PC-3 (cell line): ENCODE results near the gene ATP8A2. TPM values are rescaled to one million over a fixed set of nuclear protein-coding genes. Genes with fewer than 3 reads are reported as not detected.

Source experiments
- ATAC-seq: fragments of 200-7000 bp; cut with Tn5 transposase; 2 replicates; pipeline ENCODE4 v1.9.1; 2020; ENCODE audit warnings: mild to moderate bottlenecking, moderate library complexity
- BruUV-seq: library from RNA; stranded (reverse); fragments of 400-500 nt; replicated peaks from 2 replicates; lab custom pipeline; 2021; lab: Mats Ljungman, UMichigan
- CTCF ChIA-PET: fragments of 300-600 bp; sonication (Branson Sonifier 250); formaldehyde crosslinking; loops from one replicate; lab custom pipeline; 2022; ENCODE audit warnings: antibody characterized with exemption; lab: Charles Lee
- POLR2A ChIA-PET: fragments of 300-600 bp; sonication (Branson Sonifier 250); formaldehyde crosslinking; loops from one replicate; lab custom pipeline; 2022; ENCODE audit warnings: antibody characterized with exemption; ENCODE audit not compliant: unreplicated experiment; lab: Charles Lee
- DNase-seq: peaks from one replicate; pipeline ENCODE4 v3.0.0-alpha.2; 2015
- H2AFZ ChIP-seq: fragments of 300-600 bp; sonication (generic); 2 replicates; pipeline ENCODE4 v1.6.0; 2016; ENCODE audit warnings: antibody characterized with exemption, low read length
- H3F3A ChIP-seq: fragments of 300-600 bp; sonication (generic); one replicate; pipeline ENCODE4 v1.6.0; 2017; ENCODE audit warnings: antibody characterized with exemption, low read length, control low read depth, mild to moderate bottlenecking; ENCODE audit not compliant: unreplicated experiment
- H3K27ac ChIP-seq: fragments of 300-600 bp; sonication (generic); 2 replicates; pipeline ENCODE4 v1.5.1; 2016; ENCODE audit warnings: mild to moderate bottlenecking, low read length
- H3K27me3 ChIP-seq: fragments of 300-600 bp; sonication (generic); 2 replicates; pipeline ENCODE4 v1.6.1; 2016; ENCODE audit warnings: low read length, mixed read lengths
- H3K36me3 ChIP-seq: fragments of 300-600 bp; sonication (generic); 2 replicates; pipeline ENCODE4 v1.6.1; 2016; ENCODE audit warnings: low read depth, mixed run types, low read length, mixed read lengths
- H3K4me1 ChIP-seq: fragments of 300-600 bp; sonication (generic); 2 replicates; pipeline ENCODE4 v1.5.1; 2016; ENCODE audit warnings: low read length; ENCODE audit not compliant: insufficient read depth
- H3K4me2 ChIP-seq: fragments of 300-600 bp; sonication (generic); 2 replicates; pipeline ENCODE4 v1.6.0; 2016; ENCODE audit warnings: low read length
- H3K4me3 ChIP-seq: fragments of 300-600 bp; sonication (generic); 2 replicates; pipeline ENCODE4 v1.5.1; 2016; ENCODE audit warnings: mild to moderate bottlenecking, low read length, mixed read lengths
- H3K79me2 ChIP-seq: fragments of 300-600 bp; sonication (generic); 2 replicates; pipeline ENCODE4 v1.6.1; 2017; ENCODE audit warnings: low read length, mixed read lengths
- H3K9ac ChIP-seq: fragments of 300-600 bp; sonication (generic); 2 replicates; pipeline ENCODE4 v1.6.0; 2016; ENCODE audit warnings: mild to moderate bottlenecking, low read length
- H3K9me2 ChIP-seq: fragments of 300-600 bp; sonication (generic); replicated peaks from 2 replicates; pipeline ENCODE4 v1.6.1; 2016; ENCODE audit warnings: mixed run types, low read length, mixed read lengths
- H3K9me3 ChIP-seq: fragments of 300-600 bp; sonication (generic); 2 replicates; pipeline ENCODE4 v1.6.1; 2016; ENCODE audit warnings: low read length, mixed read lengths
- H4K20me1 ChIP-seq: fragments of 300-600 bp; sonication (generic); 2 replicates; pipeline ENCODE4 v1.6.1; 2016; ENCODE audit warnings: low read length, mixed read lengths
- EZH2 ChIP-seq: fragments of 300-600 bp; sonication (generic); IDR thresholded peaks from one replicate; pipeline ENCODE4 v1.6.1; 2017; ENCODE audit warnings: antibody characterized with exemption, mild to moderate bottlenecking, low read length; ENCODE audit not compliant: unreplicated experiment
- EZH2phosphoT487 ChIP-seq: fragments of 300-600 bp; sonication (generic); IDR thresholded peaks from 2 replicates; pipeline ENCODE4 v1.6.1; 2018; ENCODE audit warnings: mild to moderate bottlenecking, antibody characterized with exemption, low read length, borderline replicate concordance
- intact Hi-C: fragments of 100-400 bp; cut with micrococcal nuclease; formaldehyde crosslinking; loops from 2 replicates; pipeline ENCODE4 v1.9.0; 2023
- total RNA-seq: library from RNA; depleted of rRNA; stranded (reverse); fragments of >200 nt; gene quantifications from 2 replicates; pipeline ENCODE4 v1.2.3, GENCODE V29; 2014
- TF ChIP-seq, protein P1 (sequence below): fragments of 300-600 bp; sonication (generic); conservative IDR thresholded peaks from 2 replicates; pipeline ENCODE4 v1.5.1; 2017; ENCODE audit warnings: antibody characterized with exemption, low read depth, mild to moderate bottlenecking, low read length

ATP8A2 gene
- total RNA-seq, 1 experiment from 2014 or later = 0.04 TPM

DNA sequence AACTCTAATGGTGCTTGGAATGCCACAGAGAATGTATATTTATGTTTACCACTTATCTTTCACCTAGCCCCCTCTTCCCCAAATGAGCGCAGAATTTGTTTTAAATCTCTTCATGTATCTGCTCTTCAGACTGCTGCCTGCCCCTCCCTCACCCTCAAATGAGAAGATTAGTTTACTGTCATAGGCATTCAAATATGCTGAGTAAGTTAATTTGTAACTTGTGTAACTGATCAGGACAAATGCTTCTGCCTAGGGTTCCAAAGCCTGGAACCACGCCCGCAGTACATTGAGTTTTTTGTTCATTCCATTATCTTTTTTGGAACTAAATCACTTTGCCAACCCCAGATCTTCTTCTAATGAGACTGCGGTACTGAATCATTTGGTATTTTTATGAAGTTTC is 74.5 kb downstream of the ATP8A2 start:
- Histone ChIP-seq H3K36me3 (no peaks in the 10 kb centered on the region), H3K9me3 (no peaks in the 10 kb centered on the region), H2AFZ (no peak overlapping the region), H3K9ac (no peak overlapping the region), H3K4me3 (no peak overlapping the region), H3K9me2 (no peaks in the 10 kb centered on the region), H3F3A (no peaks in the 10 kb centered on the region), H3K79me2 (no peaks in the 10 kb centered on the region), H3K27me3 (peaks cover 70% of the 10 kb centered on the region), H3K4me2 (no peak overlapping the region), H3K27ac (no peak overlapping the region), H4K20me1 (no peaks in the 10 kb centered on the region), H3K4me1 (no peaks in the 10 kb centered on the region)
- no peak for ATAC-seq
- DNase-seq = no peak
- TF ChIP-seq, protein P1, sequence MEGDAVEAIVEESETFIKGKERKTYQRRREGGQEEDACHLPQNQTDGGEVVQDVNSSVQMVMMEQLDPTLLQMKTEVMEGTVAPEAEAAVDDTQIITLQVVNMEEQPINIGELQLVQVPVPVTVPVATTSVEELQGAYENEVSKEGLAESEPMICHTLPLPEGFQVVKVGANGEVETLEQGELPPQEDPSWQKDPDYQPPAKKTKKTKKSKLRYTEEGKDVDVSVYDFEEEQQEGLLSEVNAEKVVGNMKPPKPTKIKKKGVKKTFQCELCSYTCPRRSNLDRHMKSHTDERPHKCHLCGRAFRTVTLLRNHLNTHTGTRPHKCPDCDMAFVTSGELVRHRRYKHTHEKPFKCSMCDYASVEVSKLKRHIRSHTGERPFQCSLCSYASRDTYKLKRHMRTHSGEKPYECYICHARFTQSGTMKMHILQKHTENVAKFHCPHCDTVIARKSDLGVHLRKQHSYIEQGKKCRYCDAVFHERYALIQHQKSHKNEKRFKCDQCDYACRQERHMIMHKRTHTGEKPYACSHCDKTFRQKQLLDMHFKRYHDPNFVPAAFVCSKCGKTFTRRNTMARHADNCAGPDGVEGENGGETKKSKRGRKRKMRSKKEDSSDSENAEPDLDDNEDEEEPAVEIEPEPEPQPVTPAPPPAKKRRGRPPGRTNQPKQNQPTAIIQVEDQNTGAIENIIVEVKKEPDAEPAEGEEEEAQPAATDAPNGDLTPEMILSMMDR = no peak
- TF ChIP-seq EZH2 = no peak
- no peak for TF ChIP-seq EZH2phosphoT487
- ChIA-PET POLR2A (no interaction called here), CTCF (no interaction called here)
- BruUV-seq = no TSS peak
- intact Hi-C loops = no loop called here

DNA sequence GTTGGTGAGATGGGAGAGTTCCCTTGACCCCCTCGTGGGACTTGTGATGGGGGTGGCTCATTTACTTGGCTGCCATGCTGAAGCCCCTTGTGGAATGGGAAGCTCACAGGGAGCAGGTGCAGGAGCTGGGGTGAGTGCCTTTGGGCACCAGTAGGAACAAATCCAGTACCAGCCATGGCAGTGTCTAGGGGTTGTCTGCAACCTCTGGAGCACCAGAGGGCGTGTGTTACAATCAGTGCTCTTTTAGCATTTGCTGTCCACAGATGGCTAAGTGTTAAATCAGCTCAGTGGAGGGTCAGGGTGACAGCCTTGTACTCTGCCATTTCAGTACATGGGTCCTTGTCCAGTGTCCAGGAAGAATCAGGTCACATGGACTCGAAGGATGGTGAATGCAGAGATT is 75.6 kb downstream of the ATP8A2 start:
- H3K27ac ChIP-seq = no peak overlapping the region
- CTCF ChIA-PET = no interaction called here
- no peak overlapping the region for H3K9ac ChIP-seq
- no peak overlapping the region for H3K4me3 ChIP-seq
- no TSS peak for BruUV-seq
- H3K9me3 ChIP-seq = no peaks in the 10 kb centered on the region
- no peaks in the 10 kb centered on the region for H3F3A ChIP-seq
- POLR2A ChIA-PET = no interaction called here
- no peaks in the 10 kb centered on the region for H4K20me1 ChIP-seq
- no peaks in the 10 kb centered on the region for H3K79me2 ChIP-seq
- intact Hi-C loops = no loop called here
- no peaks in the 10 kb centered on the region for H3K4me1 ChIP-seq
- H3K27me3 ChIP-seq = peaks cover 68% of the 10 kb centered on the region
- H3K36me3 ChIP-seq = no peaks in the 10 kb centered on the region
- TF ChIP-seq EZH2phosphoT487 (no peak), EZH2 (no peak)
- TF ChIP-seq, protein P1 = no peak
- H3K4me2 ChIP-seq = no peak overlapping the region
- no peaks in the 10 kb centered on the region for H3K9me2 ChIP-seq
- H2AFZ ChIP-seq = no peak overlapping the region
- DNase-seq = peak; percentile 3
- ATAC-seq = no peak

DNA sequence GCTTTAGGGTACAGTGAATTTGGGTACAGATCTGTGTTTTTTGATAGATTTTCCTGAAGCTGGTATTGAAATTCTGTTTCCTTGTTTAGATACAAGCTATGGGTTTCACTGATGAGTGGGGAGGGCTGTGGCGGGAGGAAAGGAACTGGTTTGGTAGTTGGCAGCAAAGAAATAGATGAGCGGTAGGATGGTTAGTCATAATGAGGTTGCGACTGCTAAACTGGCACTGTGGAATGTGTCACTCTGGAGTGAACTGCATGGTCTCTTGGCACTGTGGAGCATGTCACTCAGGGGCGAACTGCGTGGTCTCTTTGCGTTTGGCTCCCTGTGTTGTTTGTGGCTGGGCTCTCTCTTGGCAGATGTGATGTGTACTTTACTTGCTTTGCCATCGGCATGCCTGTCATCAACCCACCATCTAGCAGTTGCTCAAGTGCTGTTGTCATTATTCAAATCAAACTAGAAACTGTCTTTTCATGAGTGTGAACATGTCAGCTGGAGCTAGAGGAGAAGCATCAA is 82.1 kb downstream of the ATP8A2 start:
- Histone ChIP-seq H3K27ac (no peak overlapping the region), H3K36me3 (no peaks in the 10 kb centered on the region), H3K4me1 (no peaks in the 10 kb centered on the region), H3K4me3 (no peak overlapping the region), H3K9me3 (no peaks in the 10 kb centered on the region), H3K79me2 (no peaks in the 10 kb centered on the region), H3K9ac (no peak overlapping the region), H3K27me3 (peaks cover 65% of the 10 kb centered on the region), H3K4me2 (no peak overlapping the region), H2AFZ (no peak overlapping the region), H4K20me1 (no peaks in the 10 kb centered on the region), H3K9me2 (no peaks in the 10 kb centered on the region), H3F3A (no peaks in the 10 kb centered on the region)
- no peak for DNase-seq
- ChIA-PET POLR2A (no interaction called here), CTCF (no interaction called here)
- BruUV-seq = no TSS peak
- TF ChIP-seq EZH2 (no peak), EZH2phosphoT487 (no peak)
- TF ChIP-seq, protein P1 = no peak
- intact Hi-C loops = no loop called here
- no peak for ATAC-seq
